Caco-2 (cell line): Measurements from ENCODE around the gene KREMEN1. TPM values are rescaled to one million over a fixed set of nuclear protein-coding genes. Genes with fewer than 3 reads are reported as not detected.

Experiments used
- BruUV-seq: library from RNA; stranded (reverse); fragments of 400-500 nt; replicated peaks from 2 replicates; lab custom pipeline; 2021; lab: Mats Ljungman, UMichigan
- CTCF ChIA-PET: fragments of 300-600 bp; sonication (Branson Sonifier 250); formaldehyde crosslinking; loops from one replicate; lab custom pipeline; 2022; ENCODE audit warnings: antibody characterized with exemption; lab: Charles Lee
- POLR2A ChIA-PET: fragments of 300-600 bp; sonication (Branson Sonifier 250); formaldehyde crosslinking; loops from one replicate; lab custom pipeline; 2022; ENCODE audit warnings: antibody characterized with exemption; lab: Charles Lee
- DNase-seq, 2 experiments: peaks; one replicate each; pipeline versions ENCODE4 v3.0.0 to v3.0.0-alpha.2; 2020 to 2022
- H3K27me3 ChIP-seq: replicated peaks from 2 replicates; pipeline ENCODE4 v1.6.0; 2011; ENCODE audit warnings: low read length; ENCODE audit not compliant: control insufficient read depth, insufficient read depth
- H3K36me3 ChIP-seq: 2 replicates; pipeline ENCODE4 v1.5.1; 2011; ENCODE audit warnings: low read length; ENCODE audit not compliant: control insufficient read depth, insufficient read depth
- H3K4me1 ChIP-seq: fragments of 250-450 bp; sonication (Bioruptor Pico); 2 replicates; pipeline ENCODE4 v1.5.1; 2020; ENCODE audit warnings: mild to moderate bottlenecking
- H3K4me3 ChIP-seq: 2 replicates; pipeline ENCODE4 v1.5.1; 2011; ENCODE audit warnings: low read depth, mild to moderate bottlenecking, control low read depth, low read length
- H3K9me3 ChIP-seq: fragments of 250-450 bp; sonication (Bioruptor Pico); 2 replicates; pipeline ENCODE4 v1.5.1; 2020; ENCODE audit warnings: mild to moderate bottlenecking, moderate library complexity
- H3K27ac Mint-ChIP-seq: one replicate; pipeline ENCODE4 v1.8.0; 2022; ENCODE audit warnings: mixed read lengths; ENCODE audit not compliant: unreplicated experiment
- H3K27me3 Mint-ChIP-seq: one replicate; pipeline ENCODE4 v1.8.0; 2022; ENCODE audit warnings: mixed read lengths; ENCODE audit not compliant: insufficient read depth, unreplicated experiment
- H3K36me3 Mint-ChIP-seq: one replicate; pipeline ENCODE4 v1.8.0; 2022; ENCODE audit warnings: mild to moderate bottlenecking, mixed read lengths; ENCODE audit not compliant: insufficient read depth, unreplicated experiment
- H3K4me1 Mint-ChIP-seq: one replicate; pipeline ENCODE4 v1.8.0; 2022; ENCODE audit warnings: low read depth, mixed read lengths; ENCODE audit not compliant: unreplicated experiment
- H3K4me3 Mint-ChIP-seq: one replicate; pipeline ENCODE4 v1.8.0; 2022; ENCODE audit warnings: mild to moderate bottlenecking, moderate library complexity, mixed read lengths; ENCODE audit not compliant: unreplicated experiment
- H3K9me3 Mint-ChIP-seq: one replicate; pipeline ENCODE4 v1.8.0; 2022; ENCODE audit warnings: mixed read lengths; ENCODE audit not compliant: unreplicated experiment
- CTCF ChIP-seq, 2 experiments: fragments of 200-600 bp in 1 of 2; IDR thresholded peaks; 1 replicate in 1 of 2; 2 replicates in 1 of 2; pipeline versions ENCODE4 v1.5.1 to v1.8.0; 2011 to 2022; ENCODE audit warnings: antibody characterized with exemption in 1 of 2, control low read depth in 1 of 2, inconsistent platforms in 1 of 2, low read depth in 1 of 2, low read length in 1 of 2, mild to moderate bottlenecking in 1 of 2, moderate library complexity in 1 of 2; ENCODE audit not compliant: insufficient read depth in 1 of 2, severe bottlenecking in 1 of 2, unreplicated experiment in 1 of 2
- intact Hi-C: fragments of 100-400 bp; cut with micrococcal nuclease; formaldehyde crosslinking; loops from one replicate; pipeline ENCODE4 v1.10.0; 2022; ENCODE audit not compliant: unreplicated experiment
- total RNA-seq: library from RNA; stranded (reverse); gene quantifications from 2 replicates; pipeline ENCODE4 v1.2.3, GENCODE V29; 2022

KREMEN1 gene
- total RNA-seq, 1 experiment from 2014 or later: 29.7 TPM

- no peak overlapping the region for H3K4me3 Mint-ChIP-seq
- H3K27me3 Mint-ChIP-seq: no peaks in the 10 kb centered on the region
- H3K27ac Mint-ChIP-seq: peak overlapping the region; percentile 32
- no peak for TF ChIP-seq CTCF (IDR thresholded peaks at IDR 0.05; ENCODE audit: insufficient read depth in 1 of 2, low read depth in 1 of 2, low read length in 1 of 2, severe bottlenecking in 1 of 2, unreplicated experiment in 1 of 2)
- Histone ChIP-seq H3K9me3 (no peaks in the 10 kb centered on the region), H3K36me3 (peaks cover 5% of the 10 kb centered on the region; the same call in 1 of the 2 replicates), H3K27me3 (no peaks in the 10 kb centered on the region; the same call in 1 of the 2 replicates), H3K4me3 (no peak overlapping the region), H3K4me1 (peaks cover 28% of the 10 kb centered on the region)
- no peak for DNase-seq
- ChIA-PET POLR2A (interaction anchor here (0.5 kb wide), 1 partner anchor 79 kb away, joined by 3 read pairs; no protein-coding TSS in a partner anchor), CTCF (no interaction called here)
- no peaks in the 10 kb centered on the region for H3K9me3 Mint-ChIP-seq
- H3K36me3 Mint-ChIP-seq: peaks cover 70% of the 10 kb centered on the region
- H3K4me1 Mint-ChIP-seq: peaks cover 22% of the 10 kb centered on the region
- no TSS peak for BruUV-seq
- intact Hi-C loops: no loop called here
Measured at GRCh38 chr22:29030618-29031226, 42.1 kb upstream of the KREMEN1 start.

GRCh38 chr22:29031227-29032011, 41.4 kb upstream of the KREMEN1 start:
- Histone ChIP-seq H3K9me3 (no peaks in the 10 kb centered on the region), H3K4me1 (peaks cover 28% of the 10 kb centered on the region), H3K4me3 (no peak overlapping the region), H3K27me3 (no peaks in the 10 kb centered on the region; the same call in 1 of the 2 replicates), H3K36me3 (peaks cover 5% of the 10 kb centered on the region; the same call in 1 of the 2 replicates)
- H3K36me3 Mint-ChIP-seq: peaks cover 70% of the 10 kb centered on the region
- BruUV-seq: no TSS peak
- H3K4me3 Mint-ChIP-seq: no peak overlapping the region
- intact Hi-C loops: no loop called here
- no peak for TF ChIP-seq CTCF (IDR thresholded peaks at IDR 0.05; ENCODE audit: insufficient read depth in 1 of 2, low read depth in 1 of 2, low read length in 1 of 2, severe bottlenecking in 1 of 2, unreplicated experiment in 1 of 2)
- H3K9me3 Mint-ChIP-seq: no peaks in the 10 kb centered on the region
- ChIA-PET CTCF (no interaction called here), POLR2A (no interaction called here)
- H3K27ac Mint-ChIP-seq: peak overlapping the region; percentile 32
- no peak for DNase-seq
- H3K27me3 Mint-ChIP-seq: no peaks in the 10 kb centered on the region
- peaks cover 22% of the 10 kb centered on the region for H3K4me1 Mint-ChIP-seq

GRCh38 chr22:29032014-29032475, 40.8 kb upstream of the KREMEN1 start:
- H3K36me3 Mint-ChIP-seq: peaks cover 70% of the 10 kb centered on the region
- no peak for TF ChIP-seq CTCF (IDR thresholded peaks at IDR 0.05; ENCODE audit: insufficient read depth in 1 of 2, low read depth in 1 of 2, low read length in 1 of 2, severe bottlenecking in 1 of 2, unreplicated experiment in 1 of 2)
- H3K27ac Mint-ChIP-seq: no peak overlapping the region
- no peak for DNase-seq
- H3K4me1 Mint-ChIP-seq: peaks cover 22% of the 10 kb centered on the region
- peaks cover 31% of the 10 kb centered on the region for H3K4me1 ChIP-seq
- H3K36me3 ChIP-seq: peaks cover 5% of the 10 kb centered on the region; the same call in 1 of the 2 replicates
- H3K27me3 Mint-ChIP-seq: no peaks in the 10 kb centered on the region
- no peaks in the 10 kb centered on the region for H3K9me3 Mint-ChIP-seq
- no peaks in the 10 kb centered on the region for H3K9me3 ChIP-seq
- no peak overlapping the region for H3K4me3 ChIP-seq
- intact Hi-C loops: no loop called here
- H3K4me3 Mint-ChIP-seq: no peak overlapping the region
- CTCF ChIA-PET: no interaction called here
- no TSS peak for BruUV-seq
- H3K27me3 ChIP-seq: no peaks in the 10 kb centered on the region; the same call in 1 of the 2 replicates
- POLR2A ChIA-PET: no interaction called here
